Measurements from ENCODE around the gene SERINC4. TPM values are rescaled to one million over a fixed set of nuclear protein-coding genes. Genes with fewer than 3 reads are reported as not detected.
"Not testable (repeated sequence)": the region's sequence is repeated elsewhere in the genome, so short reads cannot be mapped to it uniquely, and the experiment has no call there.

The SERINC4 gene
- polyA plus RNA-seq, 1 of the 3 experiments (the other 2 are of a cell fraction) = 0.05 TPM

DNA sequence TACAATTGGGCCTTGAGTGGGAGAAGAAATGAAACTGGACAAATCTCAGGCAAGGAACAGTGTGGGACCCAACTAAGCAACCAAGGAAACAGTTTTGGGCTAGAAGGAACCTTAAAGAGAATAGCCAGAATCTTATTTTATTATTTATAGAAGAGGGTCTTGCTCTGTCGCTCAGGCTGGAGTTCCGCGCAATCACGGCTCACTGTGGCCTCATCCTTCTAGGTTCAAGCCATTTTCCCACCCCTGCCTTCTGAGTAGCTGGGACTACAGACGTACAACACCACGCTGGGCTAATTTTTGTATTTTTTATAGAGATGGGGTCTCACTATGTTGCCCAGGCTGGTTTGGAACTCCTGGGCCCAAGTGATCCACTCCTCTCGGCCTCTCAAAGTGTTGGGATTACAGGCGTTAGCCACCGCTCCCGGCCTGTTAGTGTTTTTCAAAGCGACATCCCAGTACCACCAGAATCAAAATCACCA lies 26.0 kb upstream of the SERINC4 start:
- Histone ChIP-seq H3K27ac (ENCODE audit: low read depth in 2 of 2, low read length in 1 of 2) (peak overlapping the region in 1 of 2 experiments; percentile 47; a peak in 2 of 4 replicates), H3F3A (replicated peaks; ENCODE audit: insufficient read depth) (peaks cover 23% of the 10 kb centered on the region), H2AFZ (ENCODE audit: low read depth) (peak overlapping the region; percentile 86), H3K9ac (peak overlapping the region; percentile 59; the same call in 1 of the 2 replicates), H3K9me3 (no peaks in the 10 kb centered on the region), H3K4me1 (ENCODE audit: control insufficient read depth in 1 of 2, insufficient read depth in 2 of 2, low read depth in 1 of 2, low read length in 1 of 2) (peaks cover 9 to 10% of the 10 kb centered on the region in 2 experiments; a peak in 3 of 4 replicates), H3K36me3 (replicated peaks in 1 of 2; ENCODE audit: control insufficient read depth in 1 of 2, insufficient read depth in 2 of 2, low read length in 1 of 2) (peaks cover 0 to 2% of the 10 kb centered on the region in 2 experiments), H3K79me2 (ENCODE audit: insufficient read depth) (peaks cover 75% of the 10 kb centered on the region), H3K4me3 (ENCODE audit: low read depth in 2 of 2, low read length in 1 of 2) (peak overlapping the region in 1 of 2 experiments; percentile 66; a peak in 3 of 4 replicates), H3K9me2 (no peaks in the 10 kb centered on the region), H3K27me3 (ENCODE audit: insufficient read depth) (no peaks in the 10 kb centered on the region), H3K4me2 (peak overlapping the region; percentile 77), H4K20me1 (ENCODE audit: insufficient read depth) (no peaks in the 10 kb centered on the region)
- ChIA-PET POLR2A (no interaction called here), CTCF (no interaction called here)
- TF ChIP-seq NRF1 (IDR thresholded peaks at IDR 0.05; ENCODE audit: low read depth, low read length) (no peak), RCOR1 (IDR thresholded peaks at IDR 0.05; ENCODE audit: low read length) (no peak), GABPA (IDR thresholded peaks at IDR 0.05; ENCODE audit: low read depth) (no peak), USF2 (IDR thresholded peaks at IDR 0.05; ENCODE audit: borderline replicate concordance, low read depth, low read length) (no peak), RFX5 (IDR thresholded peaks at IDR 0.05; ENCODE audit: low read length) (no peak), POLR2AphosphoS5 (IDR thresholded peaks at IDR 0.05; ENCODE audit: low read depth, low read length) (no peak), TAF1 (IDR thresholded peaks at IDR 0.05; ENCODE audit: borderline replicate concordance, low read depth, low read length) (no peak)
- no peak for DNase-seq
- WGBS (ENCODE audit: low lambda C conversion rate) = 95% methylated on average over 11 of the region's 11 CpGs

DNA sequence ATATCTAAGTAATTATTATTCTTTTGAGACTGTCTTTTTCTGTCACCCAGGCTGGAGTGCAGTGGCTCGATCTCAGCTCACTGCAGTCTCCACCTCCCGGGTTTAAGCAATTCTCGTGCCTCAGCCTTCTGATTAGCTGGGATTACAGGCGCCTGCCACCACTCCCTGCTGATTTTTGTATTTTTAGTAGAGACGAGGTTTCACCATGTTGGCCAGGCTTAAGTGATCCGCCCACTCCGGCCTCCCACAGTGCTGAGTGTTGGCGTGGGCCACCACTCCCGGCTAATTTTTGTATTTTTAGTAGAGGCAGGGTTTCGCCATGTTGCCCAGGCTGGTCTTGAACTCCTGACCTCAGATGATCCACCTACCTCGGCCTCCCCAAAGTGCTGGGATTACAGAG lies 25.3 kb upstream of the SERINC4 start:
- Histone ChIP-seq H3K79me2 (ENCODE audit: insufficient read depth) (peaks cover 76% of the 10 kb centered on the region), H3K4me1 (ENCODE audit: control insufficient read depth in 1 of 2, insufficient read depth in 2 of 2, low read depth in 1 of 2, low read length in 1 of 2) (peaks cover 9 to 10% of the 10 kb centered on the region in 2 experiments; a peak in 3 of 4 replicates), H3K27ac (ENCODE audit: low read depth in 2 of 2, low read length in 1 of 2) (peak overlapping the region in 1 of 2 experiments; percentile 97; a peak in 1 of 4 replicates), H2AFZ (ENCODE audit: low read depth) (peak overlapping the region; percentile 69), H3F3A (replicated peaks; ENCODE audit: insufficient read depth) (peaks cover 23% of the 10 kb centered on the region)
- H3K4me3 ChIP-seq (ENCODE audit: low read depth in 2 of 2, low read length in 1 of 2); H3K36me3 ChIP-seq (replicated peaks in 1 of 2; ENCODE audit: control insufficient read depth in 1 of 2, insufficient read depth in 2 of 2, low read length in 1 of 2); H3K9me3 ChIP-seq; H4K20me1 ChIP-seq (ENCODE audit: insufficient read depth); H3K9me2 ChIP-seq; H3K4me2 ChIP-seq; H3K27me3 ChIP-seq (ENCODE audit: insufficient read depth); DNase-seq; H3K9ac ChIP-seq: not testable (repeated sequence)
- CTCF ChIA-PET = interaction anchor here (1.0 kb wide), 1 partner anchor 47 kb away, joined by 6 read pairs; no protein-coding TSS in a partner anchor
- WGBS (ENCODE audit: low lambda C conversion rate) = 95% methylated on average over 11 of the region's 11 CpGs
- POLR2A ChIA-PET = interaction anchor here (1.0 to 1.2 kb wide), 2 partner anchors 28 to 904 kb away, joined by 4 read pairs; no protein-coding TSS in a partner anchor
